Loucy (cell line): ENCODE measurements around the gene PDE8A.

Experiments
- H2AFZ ChIP-seq: fragments of 200-600 bp; sonication (generic); 2 replicates; pipeline ENCODE4 v1.6.0; 2016; ENCODE audit warnings: antibody characterized with exemption, mild to moderate bottlenecking, low read length, moderate library complexity
- H3F3A ChIP-seq: fragments of 200-600 bp; 2 replicates; pipeline ENCODE4 v1.6.0; 2016; ENCODE audit warnings: antibody characterized with exemption, low read depth, mild to moderate bottlenecking
- H3K27me3 ChIP-seq: fragments of 200-600 bp; sonication (generic); 2 replicates; pipeline ENCODE4 v1.6.1; 2014; ENCODE audit warnings: low read length, mild to moderate bottlenecking; ENCODE audit not compliant: insufficient read depth, poor library complexity, severe bottlenecking
- H3K36me3 ChIP-seq: fragments of 200-600 bp; sonication (generic); 2 replicates; pipeline ENCODE4 v1.6.1; 2016; ENCODE audit warnings: low read length; ENCODE audit not compliant: insufficient read depth
- H3K4me1 ChIP-seq: fragments of 200-600 bp; sonication (generic); 2 replicates; pipeline ENCODE4 v1.5.1; 2014; ENCODE audit warnings: low read length, mild to moderate bottlenecking; ENCODE audit not compliant: insufficient read depth, poor library complexity, severe bottlenecking
- H3K4me2 ChIP-seq: fragments of 200-600 bp; sonication (generic); 2 replicates; pipeline ENCODE4 v1.6.0; 2014; ENCODE audit warnings: antibody characterized with exemption, low read length, low read depth, mild to moderate bottlenecking; ENCODE audit not compliant: poor library complexity, severe bottlenecking
- H3K4me3 ChIP-seq: fragments of 200-600 bp; sonication (generic); 2 replicates; pipeline ENCODE4 v1.5.1; 2014; ENCODE audit warnings: low read length, mild to moderate bottlenecking, mixed read lengths; ENCODE audit not compliant: poor library complexity, severe bottlenecking
- H3K79me2 ChIP-seq: fragments of 200-600 bp; sonication (generic); 2 replicates; pipeline ENCODE4 v1.6.1; 2014; ENCODE audit warnings: low read length; ENCODE audit not compliant: insufficient read depth
- H3K9ac ChIP-seq: fragments of 200-600 bp; sonication (generic); 2 replicates; pipeline ENCODE4 v1.6.0; 2014; ENCODE audit warnings: mild to moderate bottlenecking, low read depth, low read length, moderate library complexity; ENCODE audit not compliant: poor library complexity, severe bottlenecking
- H3K9me2 ChIP-seq: fragments of 200-600 bp; sonication (generic); replicated peaks from 2 replicates; pipeline ENCODE4 v1.6.1; 2016; ENCODE audit warnings: low read depth, low read length, mixed read lengths
- H3K9me3 ChIP-seq: fragments of 200-600 bp; sonication (generic); 2 replicates; pipeline ENCODE4 v1.6.1; 2014; ENCODE audit warnings: mild to moderate bottlenecking, antibody characterized with exemption, low read length, low read depth; ENCODE audit not compliant: insufficient read depth
- H4K20me1 ChIP-seq: fragments of 200-600 bp; sonication (generic); 2 replicates; pipeline ENCODE4 v1.6.0; 2014; ENCODE audit warnings: antibody characterized with exemption, low read length, mild to moderate bottlenecking; ENCODE audit not compliant: insufficient read depth, poor library complexity, severe bottlenecking
- CTCF ChIP-seq: fragments of 200-600 bp; sonication (generic); conservative IDR thresholded peaks from 2 replicates; pipeline ENCODE4 v1.5.1; 2014; ENCODE audit warnings: mild to moderate bottlenecking, antibody characterized with exemption, low read length
- EZH2phosphoT487 ChIP-seq: fragments of 200-600 bp; IDR thresholded peaks from 2 replicates; pipeline ENCODE4 v1.6.1; 2018; ENCODE audit warnings: antibody characterized with exemption, mild to moderate bottlenecking, moderate library complexity, borderline replicate concordance

Gene PDE8A

GRCh38 chr15:85162237-85162636 lies 180.6 kb downstream of the PDE8A start:
- Histone ChIP-seq H2AFZ (no peak overlapping the region), H3K9me2 (no peaks in the 10 kb centered on the region), H3K9ac (no peak overlapping the region), H3K27me3 (no peaks in the 10 kb centered on the region), H3K79me2 (no peaks in the 10 kb centered on the region), H4K20me1 (no peaks in the 10 kb centered on the region), H3K4me1 (no peaks in the 10 kb centered on the region), H3F3A (no peaks in the 10 kb centered on the region), H3K4me3 (no peak overlapping the region), H3K4me2 (no peak overlapping the region), H3K9me3 (0 out of 2 replicates have a peak, but pooled peaks cover 6% of the 10 kb centered on the region), H3K36me3 (no peaks in the 10 kb centered on the region)
- TF ChIP-seq CTCF (no peak), EZH2phosphoT487 (no peak)

GRCh38 chr15:85164841-85165466 lies 183.3 kb downstream of the PDE8A start:
- Histone ChIP-seq H3K9me3 (0 out of 2 replicates have a peak, but pooled peaks cover 6% of the 10 kb centered on the region), H3K36me3 (no peaks in the 10 kb centered on the region), H3K4me3 (no peak overlapping the region), H3K4me1 (no peaks in the 10 kb centered on the region), H3K79me2 (no peaks in the 10 kb centered on the region), H3K9me2 (no peaks in the 10 kb centered on the region), H3F3A (no peaks in the 10 kb centered on the region), H3K27me3 (no peaks in the 10 kb centered on the region), H4K20me1 (no peaks in the 10 kb centered on the region), H3K4me2 (no peak overlapping the region), H2AFZ (no peak overlapping the region), H3K9ac (no peak overlapping the region)
- TF ChIP-seq EZH2phosphoT487 (no peak), CTCF (no peak)

- H3K36me3 ChIP-seq = no peaks in the 10 kb centered on the region
- peaks cover 8% of the 10 kb centered on the region; the same call in 1 of the 2 replicates for H3K9me3 ChIP-seq
- no peak overlapping the region for H2AFZ ChIP-seq
- no peaks in the 10 kb centered on the region for H3K79me2 ChIP-seq
- no peak overlapping the region for H3K4me2 ChIP-seq
- TF ChIP-seq CTCF (no peak), EZH2phosphoT487 (no peak)
- no peak overlapping the region for H3K4me3 ChIP-seq
- no peaks in the 10 kb centered on the region for H4K20me1 ChIP-seq
- H3K4me1 ChIP-seq = no peaks in the 10 kb centered on the region
- H3K9ac ChIP-seq = no peak overlapping the region
- H3K27me3 ChIP-seq = no peaks in the 10 kb centered on the region
- no peaks in the 10 kb centered on the region for H3F3A ChIP-seq
- H3K9me2 ChIP-seq = no peaks in the 10 kb centered on the region
Measured at GRCh38 chr15:85167568-85167967, 185.9 kb downstream of the PDE8A start.
